Left lung (tissue), 10 donors: ENCODE measurements around the gene IRF2BPL. TPM values are rescaled to one million over a fixed set of nuclear protein-coding genes. Genes with fewer than 3 reads are reported as not detected.
"Not testable (repeated sequence)": the region's sequence is repeated elsewhere in the genome, so short reads cannot be mapped to it uniquely, and the experiment has no call there.

Experiments
- ATAC-seq: fragments of 200-7000 bp; cut with Tn5 transposase; one replicate; pipeline ENCODE4 v1.9.1; 2020; ENCODE audit warnings: moderate library complexity
- DNase-seq, 4 donors: peaks; one replicate each; pipeline ENCODE4 v3.0.0-alpha.2; 2013 to 2020
- H3K27ac ChIP-seq, 2 donors: fragments of 200-600 bp; sonication (generic) in 1 of 2; one replicate each; pipeline versions ENCODE4 v1.5.0 to v1.8.0; 2020 to 2021
- H3K27me3 ChIP-seq, 2 donors: fragments of 200-600 bp; sonication (generic) in 1 of 2; one replicate each; pipeline versions ENCODE4 v1.5.0 to v1.8.0; 2020 to 2021
- H3K36me3 ChIP-seq, 2 donors: fragments of 200-600 bp; sonication (generic) in 1 of 2; one replicate each; pipeline versions ENCODE4 v1.5.0 to v1.8.0; 2020 to 2021
- H3K4me1 ChIP-seq, 2 donors: fragments of 200-600 bp; one replicate each; pipeline ENCODE4 v1.8.0; 2021
- H3K4me3 ChIP-seq, 2 donors: fragments of 200-600 bp; sonication (generic) in 1 of 2; one replicate each; pipeline versions ENCODE4 v1.5.0 to v1.8.0; 2020 to 2021; ENCODE audit warnings: mild to moderate bottlenecking in 1 of 2
- H3K9me3 ChIP-seq, 2 donors: fragments of 200-600 bp; sonication (generic) in 1 of 2; one replicate each; pipeline versions ENCODE4 v1.5.0 to v1.8.0; 2020 to 2021
- CTCF ChIP-seq, 2 donors: fragments of 200-600 bp; sonication (generic) in 1 of 2; IDR thresholded peaks; one replicate each; pipeline versions ENCODE4 v1.5.0 to v1.8.0; 2021; ENCODE audit warnings: antibody characterized with exemption in 2 of 2
- intact Hi-C, 2 donors: fragments of 100-400 bp; cut with DNase I; formaldehyde crosslinking; loops; one replicate each; pipeline versions ENCODE4 v1.11.2 to v1.14.2; 2022
- polyA plus RNA-seq, 6 donors: library from polyadenylated mRNA; unstranded; fragments of 120-200 nt; gene quantifications; one replicate each; pipeline ENCODE4 v1.2.1, GENCODE V29; 2013; ENCODE audit not compliant: insufficient read length in 6 of 6
- total RNA-seq, 2 donors: library from RNA; stranded (reverse); fragmentation: NEBNext Ultra II Directional; extraction: Animal tissue kit (Norgen Biotek cat#: 25700); gene quantifications; one replicate each; pipeline ENCODE4 v1.2.1, GENCODE V29; 2021
- donor health status: DM: no; HTN: yes; CAD: no.
- donor health status: DM: no; HTN: no; CAD: no.

The IRF2BPL gene
- total and polyA plus RNA-seq, 8 donors, result 22.8 to 50.0 (median 44.3) TPM

- Histone ChIP-seq H3K36me3 (peaks cover 0 to 34% of the 10 kb centered on the region in 2 donors), H3K4me3 (peak overlapping the region; percentile 74 to 94), H3K4me1 (peaks cover 31 to 67% of the 10 kb centered on the region in 2 donors), H3K9me3 (no peaks in the 10 kb centered on the region), H3K27ac (peak overlapping the region; percentile 99 to 100), H3K27me3 (no peaks in the 10 kb centered on the region)
- intact Hi-C loops, result loop anchor here in 1 of 2 donors (10.0 kb wide), 1 partner anchor 61 kb away; no protein-coding TSS in a partner anchor
- no peak for TF ChIP-seq CTCF (IDR thresholded peaks at IDR 0.05)
- peak in 1 of 4 donors; percentile 79 for DNase-seq
- no peak for ATAC-seq
Measured at GRCh38 chr14:77025744-77026165, 2.8 kb downstream of the IRF2BPL start.

GRCh38 chr14:77024171-77024691 is 4.3 kb downstream of the IRF2BPL start:
- Histone ChIP-seq H3K27me3 (no peaks in the 10 kb centered on the region), H3K36me3 (peaks cover 0 to 34% of the 10 kb centered on the region in 2 donors), H3K4me3 (peak overlapping the region; percentile 12 to 94), H3K4me1 (peaks cover 23 to 52% of the 10 kb centered on the region in 2 donors), H3K9me3 (no peaks in the 10 kb centered on the region), H3K27ac (peak overlapping the region; percentile 61 to 65)
- no peak for DNase-seq
- ATAC-seq, result no peak
- TF ChIP-seq CTCF (IDR thresholded peaks at IDR 0.05), result no peak
- intact Hi-C loops, result loop anchor here in 1 of 2 donors (10.0 kb wide), 1 partner anchor 59 kb away; no protein-coding TSS in a partner anchor

- peaks cover 0 to 34% of the 10 kb centered on the region in 2 donors for H3K36me3 ChIP-seq
- no peaks in the 10 kb centered on the region for H3K9me3 ChIP-seq
- DNase-seq (no peak), ATAC-seq (peak; percentile 27)
- H3K4me1 ChIP-seq, result peaks cover 19 to 47% of the 10 kb centered on the region in 2 donors
- TF ChIP-seq CTCF (IDR thresholded peaks at IDR 0.05), result peak in 1 of 2 donors; percentile 8
- intact Hi-C loops, result loop anchor here in 1 of 2 donors (10.0 kb wide), 1 partner anchor 58 kb away; no protein-coding TSS in a partner anchor
- peak overlapping the region; percentile 61 to 65 for H3K27ac ChIP-seq
- H3K4me3 ChIP-seq, result peak overlapping the region in 1 of 2 donors; percentile 94
- H3K27me3 ChIP-seq, result no peaks in the 10 kb centered on the region
Measured at GRCh38 chr14:77023001-77023996, 5.2 kb downstream of the IRF2BPL start.

- TF ChIP-seq CTCF (IDR thresholded peaks at IDR 0.05), result no peak
- Histone ChIP-seq H3K9me3 (no peaks in the 10 kb centered on the region), H3K36me3 (peaks cover 0 to 34% of the 10 kb centered on the region in 2 donors), H3K4me3 (no peak overlapping the region), H3K4me1 (peaks cover 19 to 47% of the 10 kb centered on the region in 2 donors), H3K27me3 (no peaks in the 10 kb centered on the region), H3K27ac (no peak overlapping the region)
- intact Hi-C loops, result loop anchor here in 1 of 2 donors (10.0 kb wide), 1 partner anchor 58 kb away; no protein-coding TSS in a partner anchor
- DNase-seq, result no peak
- ATAC-seq, result no peak
Measured at GRCh38 chr14:77022236-77022852, 6.2 kb downstream of the IRF2BPL start.

GRCh38 chr14:77021424-77021823 is 7.1 kb downstream of the IRF2BPL start:
- not testable (repeated sequence) for ATAC-seq, DNase-seq, H3K27me3 ChIP-seq, H3K27ac ChIP-seq, H3K4me3 ChIP-seq, H3K9me3 ChIP-seq
- intact Hi-C loops, result loop anchor here in 1 of 2 donors (10.0 kb wide), 1 partner anchor 57 kb away; no protein-coding TSS in a partner anchor
- peaks cover 0 to 31% of the 10 kb centered on the region in 2 donors for H3K36me3 ChIP-seq
- H3K4me1 ChIP-seq, result peaks cover 19 to 41% of the 10 kb centered on the region in 2 donors
